Measurements from ENCODE around the gene FUZ.
A peak's percentile ranks its signal among the peaks of the same experiment; 100 is the strongest.

The FUZ gene

GRCh38 chr19:49812997-49813861 is at the start of gene FUZ:
TSS of gene FUZ (minus strand) at chr19:49813292. CDS start at chr19:49813106, 186 bp downstream.
- DNase-seq (ENCODE audit: low read depth in 2 of 2) = peak; percentile 96 to 98

GRCh38 chr19:49862391-49863253 is 49.5 kb upstream of the FUZ start:
- DNase-seq (ENCODE audit: low read depth in 2 of 2) = no peak

GRCh38 chr19:49861541-49862378 is 48.7 kb upstream of the FUZ start:
- DNase-seq (ENCODE audit: low read depth in 2 of 2) = no peak

DNA sequence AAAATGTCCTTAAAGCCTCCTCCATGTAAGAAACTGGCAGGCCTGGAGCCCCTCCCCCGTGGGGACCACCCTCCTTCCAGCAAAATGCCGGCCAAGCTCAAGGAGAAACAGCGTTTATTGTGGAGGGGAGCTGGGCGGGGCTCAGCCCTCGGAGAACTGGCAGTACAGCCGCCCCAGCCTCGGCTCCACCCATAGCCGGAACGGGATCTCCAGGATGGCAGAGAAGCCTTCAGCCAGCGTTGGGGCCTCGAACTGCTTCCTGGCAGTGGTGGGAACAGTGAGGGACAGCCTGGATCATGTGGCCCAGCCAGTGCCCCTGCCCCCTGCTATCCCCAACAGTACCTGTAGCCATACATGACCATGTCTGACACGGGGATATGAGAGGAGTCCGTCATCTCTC is 48.0 kb upstream of the FUZ start:
- DNase-seq (ENCODE audit: low read depth in 2 of 2) = no peak

DNA sequence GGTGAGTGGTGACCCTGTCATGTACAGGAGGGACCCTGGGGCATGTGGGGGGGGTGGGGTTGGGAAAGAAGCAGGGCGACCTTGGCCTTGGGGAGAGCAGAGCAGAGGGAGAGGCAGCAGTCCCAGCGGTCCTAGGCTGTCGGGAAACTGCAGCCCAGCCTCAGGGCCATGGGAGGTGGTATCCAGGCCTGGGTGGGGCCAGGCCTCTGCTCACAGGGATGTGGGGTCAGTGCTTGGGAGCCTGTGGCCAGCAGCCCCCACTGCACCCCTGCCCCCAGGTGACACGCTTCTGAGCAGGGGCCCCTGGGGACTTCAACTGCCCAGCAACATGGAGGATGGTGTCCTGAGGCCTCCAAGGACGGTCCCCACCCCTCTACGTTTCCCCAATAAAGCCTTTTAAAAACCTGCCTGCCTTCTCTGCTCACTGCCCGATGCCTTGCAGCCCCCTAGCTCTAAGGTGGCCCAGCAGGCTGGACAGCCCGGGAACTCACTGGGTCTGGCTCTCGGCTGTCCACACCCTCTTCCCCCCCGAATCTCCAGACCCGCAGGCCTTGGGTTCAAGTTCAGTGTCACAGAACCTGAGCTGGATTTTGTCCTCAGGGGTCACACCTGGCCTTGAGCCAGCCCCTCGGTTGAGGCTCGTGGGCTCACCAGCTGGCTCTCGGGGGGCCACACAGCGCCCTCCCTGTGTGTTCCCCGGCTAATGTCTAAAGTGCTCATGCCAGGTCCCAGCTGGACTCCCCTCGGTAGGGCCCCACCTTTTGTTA is 47.4 kb upstream of the FUZ start:
- no peak for DNase-seq (ENCODE audit: low read depth in 2 of 2)

GRCh38 chr19:49859682-49860335 is 46.7 kb upstream of the FUZ start:
- DNase-seq (ENCODE audit: low read depth in 2 of 2) = no peak

DNA sequence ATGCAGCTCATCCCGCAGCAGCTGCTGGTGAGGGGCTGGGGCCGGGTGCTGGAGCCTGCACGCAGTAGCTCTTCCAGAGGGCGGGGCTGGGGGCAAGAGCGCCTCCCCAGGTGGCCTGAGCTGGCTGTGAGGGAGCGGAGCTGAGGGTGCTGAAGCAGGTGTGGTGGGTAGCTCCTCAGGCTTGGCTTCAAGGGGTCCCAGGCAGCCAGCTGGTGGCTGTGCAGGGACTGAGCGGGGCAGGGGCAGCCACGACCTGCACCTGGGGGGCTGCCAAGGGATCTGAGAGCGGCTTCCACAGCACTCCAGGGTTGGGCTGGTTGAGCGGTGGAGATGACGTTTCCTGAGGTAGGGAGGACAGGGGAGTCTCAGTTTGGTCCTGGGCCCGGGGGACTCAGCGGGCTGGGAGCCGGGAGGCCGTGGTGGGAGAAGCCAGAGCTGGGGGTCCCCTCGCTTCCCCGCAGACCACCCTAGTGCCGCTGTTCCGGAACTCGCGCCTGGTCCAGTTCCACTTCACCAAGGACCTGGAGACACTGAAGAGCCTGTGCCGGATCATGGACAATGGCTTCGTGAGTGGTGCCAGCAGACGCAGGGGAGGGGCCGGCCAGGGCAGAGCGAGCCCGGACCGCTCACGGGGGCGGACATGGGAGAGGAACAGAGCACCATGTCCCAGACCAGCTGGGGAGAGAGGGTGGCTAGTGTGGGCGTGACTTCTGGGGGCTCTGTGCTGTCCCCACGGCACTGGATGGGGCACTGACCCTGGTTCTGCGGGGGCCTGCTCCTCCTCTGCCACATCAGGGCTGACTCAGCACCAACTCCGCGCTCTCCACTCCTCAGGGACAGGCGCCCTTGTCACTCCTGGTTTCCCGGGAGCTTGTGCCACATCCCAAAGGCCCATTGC is 45.2 kb upstream of the FUZ start:
- DNase-seq (ENCODE audit: low read depth in 2 of 2) = no peak

DNA sequence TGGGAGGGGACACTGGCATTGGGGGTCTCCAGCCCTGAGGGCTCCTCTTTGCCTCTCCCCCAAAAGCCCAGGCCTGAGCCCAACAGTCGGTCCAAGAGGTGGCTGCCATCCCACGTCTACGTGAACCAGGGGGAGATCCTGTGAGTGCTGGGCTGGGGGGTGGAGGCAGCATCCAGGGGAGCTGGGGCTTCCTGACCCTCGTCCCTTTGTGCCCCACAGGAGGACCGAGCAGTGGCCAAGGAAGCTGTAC is 44.7 kb upstream of the FUZ start:
- DNase-seq (ENCODE audit: low read depth in 2 of 2) = no peak

GRCh38 chr19:49857061-49857837 is 44.2 kb upstream of the FUZ start:
- no peak for DNase-seq (ENCODE audit: low read depth in 2 of 2)

GRCh38 chr19:49856574-49857021 is 43.5 kb upstream of the FUZ start:
- no peak for DNase-seq (ENCODE audit: low read depth in 2 of 2)

- no peak for DNase-seq (ENCODE audit: low read depth in 2 of 2)
These were observed 42.8 kb upstream of the FUZ start for GRCh38 chr19:49855676-49856573.

- no peak for DNase-seq (ENCODE audit: low read depth in 2 of 2)
These were observed 42.2 kb upstream of the FUZ start for GRCh38 chr19:49855277-49855675.

DNA sequence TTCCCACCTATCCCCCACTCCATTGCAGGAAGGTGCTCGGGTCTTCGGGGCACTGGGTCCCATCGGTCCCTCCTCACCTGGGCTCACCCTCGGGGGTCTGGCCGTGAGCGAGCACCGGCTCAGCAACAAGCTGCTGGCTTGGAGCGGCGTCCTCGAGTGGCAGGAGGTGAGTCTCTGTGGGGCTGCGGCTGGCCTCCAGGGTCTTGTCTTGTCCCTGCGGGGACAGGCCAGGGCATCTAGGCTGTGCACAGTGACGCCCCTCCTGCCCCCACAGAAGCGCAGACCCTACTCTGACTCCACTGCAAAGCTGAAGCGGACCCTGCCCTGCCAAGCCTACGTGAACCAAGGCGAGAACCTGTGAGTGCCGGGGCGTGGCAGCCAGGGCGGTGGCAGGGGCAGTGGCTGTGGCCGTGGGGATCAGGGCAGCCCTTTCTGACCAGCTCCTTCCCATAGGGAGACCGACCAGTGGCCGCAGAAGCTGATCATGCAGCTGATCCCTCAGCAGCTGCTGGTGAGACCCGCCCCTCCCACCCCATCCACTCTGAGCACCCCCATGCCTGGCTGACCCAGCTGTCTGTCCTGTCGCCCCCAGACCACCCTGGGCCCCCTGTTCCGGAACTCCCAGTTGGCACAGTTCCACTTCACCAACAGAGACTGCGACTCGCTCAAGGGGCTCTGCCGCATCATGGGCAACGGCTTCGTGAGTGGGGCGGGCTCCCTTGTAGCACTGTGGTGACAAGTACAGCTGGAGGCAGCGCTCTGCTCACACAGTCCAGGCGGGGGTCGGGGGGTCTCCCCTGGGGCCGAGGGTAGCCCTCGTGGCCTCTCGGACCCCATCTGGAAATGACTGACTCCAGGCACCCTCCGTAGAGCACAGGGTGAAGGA is 41.5 kb upstream of the FUZ start:
- DNase-seq (ENCODE audit: low read depth in 2 of 2) = no peak

- DNase-seq (ENCODE audit: low read depth in 2 of 2) = no peak
These were observed 40.8 kb upstream of the FUZ start for GRCh38 chr19:49853852-49854377.

DNA sequence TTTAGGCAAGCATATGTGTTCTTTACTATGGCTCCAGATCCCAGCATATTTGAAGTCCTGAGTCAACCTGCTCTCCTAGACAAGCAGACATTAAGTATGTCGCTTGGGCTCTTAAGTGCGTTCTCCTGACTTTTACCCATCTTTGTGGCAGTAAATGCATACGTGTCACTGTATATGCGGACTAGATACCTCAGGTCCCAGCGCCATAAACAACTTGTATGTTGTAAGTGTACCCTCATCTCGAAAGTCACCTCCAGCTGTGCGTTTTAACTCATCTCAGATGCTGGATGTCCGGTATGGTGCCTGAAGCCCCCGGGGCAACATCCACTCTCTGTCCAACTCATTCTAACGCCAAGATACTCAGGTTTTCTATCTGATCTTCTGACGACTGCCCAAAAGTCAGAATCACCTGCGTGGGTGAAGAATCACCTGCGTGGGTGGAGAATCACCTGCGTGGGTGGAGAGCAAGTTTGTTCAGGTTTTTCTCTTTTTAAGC is 39.6 kb upstream of the FUZ start:
- DNase-seq (ENCODE audit: low read depth in 2 of 2) = no peak

GRCh38 chr19:49851456-49852259 is 38.6 kb upstream of the FUZ start:
- DNase-seq (ENCODE audit: low read depth in 2 of 2) = no peak
